OCI-LY7 (cell line): ENCODE data around the gene WDR46. TPM values are rescaled to one million over a fixed set of nuclear protein-coding genes. Genes with fewer than 3 reads are reported as not detected.
"Not testable (repeated sequence)": the region's sequence is repeated elsewhere in the genome, so short reads cannot be mapped to it uniquely, and the experiment has no call there.

Source experiments
- BruUV-seq: library from RNA; stranded (reverse); fragments of 400-500 nt; replicated peaks from 2 replicates; lab custom pipeline; 2021; lab: Mats Ljungman, UMichigan
- CTCF ChIA-PET: fragments of 300-600 bp; sonication (Branson Sonifier 250); formaldehyde crosslinking; loops from one replicate; lab custom pipeline; 2022; ENCODE audit warnings: antibody characterized with exemption; ENCODE audit not compliant: unreplicated experiment; lab: Charles Lee
- POLR2A ChIA-PET: fragments of 300-600 bp; sonication (Branson Sonifier 250); formaldehyde crosslinking; loops from one replicate; lab custom pipeline; 2022; ENCODE audit warnings: antibody characterized with exemption; lab: Charles Lee
- DNase-seq: peaks from one replicate; pipeline ENCODE4 v3.0.0-alpha.2; 2015; ENCODE audit warnings: low spot score
- H2AFZ ChIP-seq: fragments of 200-600 bp; sonication (generic), shearing (Covaris generic); 2 replicates; pipeline ENCODE4 v1.6.1; 2014; ENCODE audit warnings: mild to moderate bottlenecking, antibody characterized with exemption, low read length, moderate library complexity
- H3K27ac ChIP-seq: fragments of 200-600 bp; sonication (generic); 2 replicates; pipeline ENCODE4 v1.5.1; 2014; ENCODE audit warnings: mixed run types, low read depth, mild to moderate bottlenecking, moderate library complexity, low read length, inconsistent platforms; ENCODE audit not compliant: poor library complexity, severe bottlenecking
- H3K36me3 ChIP-seq: fragments of 200-600 bp; sonication (generic); 2 replicates; pipeline ENCODE4 v1.6.1; 2014; ENCODE audit warnings: mild to moderate bottlenecking, antibody characterized with exemption, low read length, moderate library complexity, mixed read lengths; ENCODE audit not compliant: insufficient read depth
- H3K4me1 ChIP-seq: fragments of 200-600 bp; sonication (generic); 2 replicates; pipeline ENCODE4 v1.5.1; 2014; ENCODE audit warnings: mild to moderate bottlenecking, low read length; ENCODE audit not compliant: insufficient read depth, poor library complexity, severe bottlenecking
- H3K4me2 ChIP-seq: fragments of 200-600 bp; sonication (generic); 2 replicates; pipeline ENCODE4 v1.6.1; 2014; ENCODE audit warnings: mild to moderate bottlenecking, low read length
- H3K4me3 ChIP-seq: fragments of 200-600 bp; sonication (generic); 2 replicates; pipeline ENCODE4 v1.5.1; 2014; ENCODE audit warnings: mild to moderate bottlenecking, low read depth, low read length; ENCODE audit not compliant: poor library complexity, severe bottlenecking
- H3K79me2 ChIP-seq: fragments of 200-600 bp; sonication (generic); 2 replicates; pipeline ENCODE4 v1.6.1; 2016; ENCODE audit warnings: low read depth, mild to moderate bottlenecking, low read length, moderate library complexity, mixed read lengths; ENCODE audit not compliant: insufficient read depth
- H3K9me2 ChIP-seq: fragments of 200-600 bp; sonication (generic); 2 replicates; pipeline ENCODE4 v1.6.1; 2016; ENCODE audit warnings: mild to moderate bottlenecking, low read length, mixed read lengths; ENCODE audit not compliant: insufficient read depth
- H3K9me3 ChIP-seq: fragments of 200-600 bp; sonication (generic); 2 replicates; pipeline ENCODE4 v1.6.1; 2014; ENCODE audit warnings: mild to moderate bottlenecking, mixed run types, low read length, mixed read lengths
- H4K20me1 ChIP-seq: fragments of 200-600 bp; sonication (generic); 2 replicates; pipeline ENCODE4 v1.6.1; 2014; ENCODE audit warnings: mild to moderate bottlenecking, antibody characterized with exemption, low read length, moderate library complexity, mixed read lengths; ENCODE audit not compliant: insufficient read depth
- EZH2phosphoT487 ChIP-seq: fragments of 200-600 bp; sonication (generic); IDR thresholded peaks from 2 replicates; pipeline ENCODE4 v1.6.1; 2018; ENCODE audit warnings: low read depth, borderline replicate concordance, mild to moderate bottlenecking, mixed run types, antibody characterized with exemption, low read length, moderate library complexity, mixed read lengths
- intact Hi-C: fragments of 100-400 bp; cut with micrococcal nuclease; formaldehyde crosslinking; loops from one replicate; pipeline ENCODE4 v1.10.0; 2022; ENCODE audit not compliant: unreplicated experiment
- total RNA-seq, 2 experiments: library from RNA; depleted of rRNA in 1 of 2; stranded (reverse); fragments of >200 nt in 1 of 2; shearing (Covaris generic) in 1 of 2; gene quantifications; 2 replicates each; pipeline ENCODE4 v1.2.3, GENCODE V29; 2014 to 2022
- TF ChIP-seq, protein P1 (sequence below): fragments of 200-600 bp; sonication (generic); conservative IDR thresholded peaks from 2 replicates; pipeline ENCODE4 v1.5.1; 2014; ENCODE audit warnings: mild to moderate bottlenecking, antibody characterized with exemption, low read length, moderate library complexity, mixed read lengths

The WDR46 gene
- total RNA-seq, 2 experiments from 2014 or later, result 83.3 to 129 TPM

- DNase-seq, result no peak
- Histone ChIP-seq H3K36me3 (peaks cover 90% of the 10 kb centered on the region), H3K79me2 (no peaks in the 10 kb centered on the region), H3K9me3 (no peaks in the 10 kb centered on the region), H3K4me2 (no peak overlapping the region), H3K9me2 (no peaks in the 10 kb centered on the region), H2AFZ (no peak overlapping the region), H4K20me1 (no peaks in the 10 kb centered on the region), H3K27ac (no peak overlapping the region), H3K4me3 (no peak overlapping the region), H3K4me1 (no peaks in the 10 kb centered on the region)
- TF ChIP-seq EZH2phosphoT487, result no peak
- TF ChIP-seq, protein P1, sequence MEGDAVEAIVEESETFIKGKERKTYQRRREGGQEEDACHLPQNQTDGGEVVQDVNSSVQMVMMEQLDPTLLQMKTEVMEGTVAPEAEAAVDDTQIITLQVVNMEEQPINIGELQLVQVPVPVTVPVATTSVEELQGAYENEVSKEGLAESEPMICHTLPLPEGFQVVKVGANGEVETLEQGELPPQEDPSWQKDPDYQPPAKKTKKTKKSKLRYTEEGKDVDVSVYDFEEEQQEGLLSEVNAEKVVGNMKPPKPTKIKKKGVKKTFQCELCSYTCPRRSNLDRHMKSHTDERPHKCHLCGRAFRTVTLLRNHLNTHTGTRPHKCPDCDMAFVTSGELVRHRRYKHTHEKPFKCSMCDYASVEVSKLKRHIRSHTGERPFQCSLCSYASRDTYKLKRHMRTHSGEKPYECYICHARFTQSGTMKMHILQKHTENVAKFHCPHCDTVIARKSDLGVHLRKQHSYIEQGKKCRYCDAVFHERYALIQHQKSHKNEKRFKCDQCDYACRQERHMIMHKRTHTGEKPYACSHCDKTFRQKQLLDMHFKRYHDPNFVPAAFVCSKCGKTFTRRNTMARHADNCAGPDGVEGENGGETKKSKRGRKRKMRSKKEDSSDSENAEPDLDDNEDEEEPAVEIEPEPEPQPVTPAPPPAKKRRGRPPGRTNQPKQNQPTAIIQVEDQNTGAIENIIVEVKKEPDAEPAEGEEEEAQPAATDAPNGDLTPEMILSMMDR, result no peak
- ChIA-PET POLR2A (interaction anchor here (0.7 kb wide), 1 partner anchor 13 kb away, joined by 3 read pairs; the partner anchor contains the start of gene B3GALT4), CTCF (no interaction called here)
- intact Hi-C loops, result no loop called here
- BruUV-seq, result no TSS peak
Observed at GRCh38 chr6:33264015-33264414, 25.0 kb downstream of the WDR46 start.

DNA sequence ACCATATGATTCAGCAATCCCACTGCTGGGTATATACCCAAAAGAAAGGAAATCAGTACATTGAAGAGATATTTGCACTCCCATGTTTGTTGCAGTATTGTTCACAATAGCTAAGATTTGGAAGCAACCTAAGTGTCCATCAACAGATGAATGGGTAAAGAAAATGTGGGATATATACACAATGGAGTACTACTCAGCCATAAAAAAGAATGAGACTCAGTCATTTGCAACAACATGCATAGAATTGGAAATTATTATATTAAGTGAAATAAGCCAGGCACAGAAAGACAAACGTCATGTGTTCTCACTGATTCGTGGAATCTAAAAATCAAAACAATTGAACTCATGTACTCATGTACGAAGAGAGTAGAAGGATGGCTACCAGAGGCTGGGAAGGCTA, 26.5 kb downstream of the WDR46 start:
- H3K4me3 ChIP-seq, H3K4me2 ChIP-seq, H3K9me3 ChIP-seq, H3K79me2 ChIP-seq, H3K4me1 ChIP-seq, BruUV-seq, H2AFZ ChIP-seq, H4K20me1 ChIP-seq, H3K27ac ChIP-seq, H3K9me2 ChIP-seq, intact Hi-C loops, DNase-seq, CTCF ChIA-PET: not testable (repeated sequence)
- POLR2A ChIA-PET, result interaction anchor here (0.6 to 1.0 kb wide), 2 partner anchors 9 to 129 kb away, joined by 3 read pairs; partner anchors contain the start of genes RPS18 and VPS52
- H3K36me3 ChIP-seq, result peaks cover 89% of the 10 kb centered on the region

DNA sequence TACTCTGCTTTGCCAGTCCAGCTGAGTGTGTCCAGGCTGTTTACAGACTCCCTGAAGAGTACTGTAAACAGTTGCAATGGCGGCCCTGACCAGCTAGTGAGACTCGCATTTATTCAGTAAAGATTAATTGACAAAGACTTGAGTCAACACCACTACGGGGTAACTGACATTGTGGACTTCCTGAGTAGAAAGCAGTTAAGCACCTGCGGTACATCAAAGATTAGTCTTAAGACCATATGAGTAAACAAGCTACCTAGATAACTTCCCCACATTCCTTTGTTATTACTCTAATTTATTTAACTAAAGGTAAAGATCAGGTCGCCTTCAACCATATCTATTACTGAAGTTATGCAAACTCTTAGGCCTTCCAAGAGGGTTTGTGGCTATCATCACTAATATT, 30.0 kb downstream of the WDR46 start:
- Histone ChIP-seq H3K27ac (no peak overlapping the region), H3K79me2 (no peaks in the 10 kb centered on the region), H3K36me3 (peaks cover 69% of the 10 kb centered on the region), H4K20me1 (no peaks in the 10 kb centered on the region), H3K4me2 (no peak overlapping the region), H2AFZ (no peak overlapping the region), H3K4me1 (no peaks in the 10 kb centered on the region), H3K4me3 (no peak overlapping the region), H3K9me3 (no peaks in the 10 kb centered on the region), H3K9me2 (no peaks in the 10 kb centered on the region)
- intact Hi-C loops, result no loop called here
- no peak for DNase-seq
- CTCF ChIA-PET, result no interaction called here
- POLR2A ChIA-PET, result no interaction called here
- TF ChIP-seq, protein P1, result no peak
- no peak for TF ChIP-seq EZH2phosphoT487
- BruUV-seq, result no TSS peak
